ENCODE measurements around the gene SEC14L3.

SEC14L3 gene

DNA sequence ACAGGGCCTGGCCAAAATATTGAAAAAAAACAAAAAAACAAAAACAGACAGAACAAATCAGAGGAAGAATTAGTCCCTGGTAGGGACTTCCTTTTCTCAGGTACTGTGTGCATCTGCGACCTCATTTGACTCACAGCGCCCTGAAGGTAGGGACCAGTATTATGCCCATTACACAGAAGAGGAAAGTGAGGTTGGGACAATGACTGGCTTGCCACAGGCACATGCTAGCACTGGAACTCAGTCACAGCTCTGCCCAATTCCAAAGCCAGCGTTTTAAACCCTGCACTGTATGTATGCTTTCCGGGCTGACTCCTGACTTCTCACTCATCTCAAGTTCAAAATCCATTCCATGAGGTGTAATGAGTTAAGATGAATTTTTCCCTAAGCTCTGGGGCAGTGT, 30.3 kb upstream of the SEC14L3 start:
- DNase-seq (ENCODE audit: low read depth): no peak
- TF ChIP-seq, protein P1, sequence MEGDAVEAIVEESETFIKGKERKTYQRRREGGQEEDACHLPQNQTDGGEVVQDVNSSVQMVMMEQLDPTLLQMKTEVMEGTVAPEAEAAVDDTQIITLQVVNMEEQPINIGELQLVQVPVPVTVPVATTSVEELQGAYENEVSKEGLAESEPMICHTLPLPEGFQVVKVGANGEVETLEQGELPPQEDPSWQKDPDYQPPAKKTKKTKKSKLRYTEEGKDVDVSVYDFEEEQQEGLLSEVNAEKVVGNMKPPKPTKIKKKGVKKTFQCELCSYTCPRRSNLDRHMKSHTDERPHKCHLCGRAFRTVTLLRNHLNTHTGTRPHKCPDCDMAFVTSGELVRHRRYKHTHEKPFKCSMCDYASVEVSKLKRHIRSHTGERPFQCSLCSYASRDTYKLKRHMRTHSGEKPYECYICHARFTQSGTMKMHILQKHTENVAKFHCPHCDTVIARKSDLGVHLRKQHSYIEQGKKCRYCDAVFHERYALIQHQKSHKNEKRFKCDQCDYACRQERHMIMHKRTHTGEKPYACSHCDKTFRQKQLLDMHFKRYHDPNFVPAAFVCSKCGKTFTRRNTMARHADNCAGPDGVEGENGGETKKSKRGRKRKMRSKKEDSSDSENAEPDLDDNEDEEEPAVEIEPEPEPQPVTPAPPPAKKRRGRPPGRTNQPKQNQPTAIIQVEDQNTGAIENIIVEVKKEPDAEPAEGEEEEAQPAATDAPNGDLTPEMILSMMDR (conservative IDR thresholded peaks at IDR 0.05; ENCODE audit: control insufficient read depth, insufficient read depth, low read depth, low read length): no peak

DNA sequence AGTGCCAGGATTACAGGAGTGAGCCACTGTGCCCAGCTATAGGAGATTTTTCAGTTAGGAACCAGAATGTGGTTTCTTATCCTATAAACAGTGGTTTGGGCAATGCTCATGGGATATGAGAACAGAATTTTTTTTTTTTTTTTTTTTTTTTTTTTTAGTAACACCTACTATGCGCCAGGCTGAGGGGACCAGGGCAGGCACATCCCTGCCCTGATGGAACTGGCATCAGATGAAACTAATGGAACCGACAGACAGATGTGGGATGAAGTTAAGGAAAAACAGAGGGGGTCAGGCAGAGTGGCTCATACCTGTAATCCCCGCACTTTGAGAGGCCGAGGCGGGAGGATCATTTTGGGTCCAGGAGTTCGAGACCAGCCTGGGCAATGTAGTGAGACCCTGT, 28.8 kb upstream of the SEC14L3 start:
- TF ChIP-seq, protein P1 (conservative IDR thresholded peaks at IDR 0.05; ENCODE audit: control insufficient read depth, insufficient read depth, low read depth, low read length): no peak
- H3K4me3 ChIP-seq (ENCODE audit: control insufficient read depth, low read depth, low read length): no peak overlapping the region
- DNase-seq (ENCODE audit: low read depth): no peak

More for the DNA sequence above, 30.3 kb upstream of the SEC14L3 start:
- no peak overlapping the region for H3K4me3 ChIP-seq (ENCODE audit: control insufficient read depth, low read depth, low read length)

DNA sequence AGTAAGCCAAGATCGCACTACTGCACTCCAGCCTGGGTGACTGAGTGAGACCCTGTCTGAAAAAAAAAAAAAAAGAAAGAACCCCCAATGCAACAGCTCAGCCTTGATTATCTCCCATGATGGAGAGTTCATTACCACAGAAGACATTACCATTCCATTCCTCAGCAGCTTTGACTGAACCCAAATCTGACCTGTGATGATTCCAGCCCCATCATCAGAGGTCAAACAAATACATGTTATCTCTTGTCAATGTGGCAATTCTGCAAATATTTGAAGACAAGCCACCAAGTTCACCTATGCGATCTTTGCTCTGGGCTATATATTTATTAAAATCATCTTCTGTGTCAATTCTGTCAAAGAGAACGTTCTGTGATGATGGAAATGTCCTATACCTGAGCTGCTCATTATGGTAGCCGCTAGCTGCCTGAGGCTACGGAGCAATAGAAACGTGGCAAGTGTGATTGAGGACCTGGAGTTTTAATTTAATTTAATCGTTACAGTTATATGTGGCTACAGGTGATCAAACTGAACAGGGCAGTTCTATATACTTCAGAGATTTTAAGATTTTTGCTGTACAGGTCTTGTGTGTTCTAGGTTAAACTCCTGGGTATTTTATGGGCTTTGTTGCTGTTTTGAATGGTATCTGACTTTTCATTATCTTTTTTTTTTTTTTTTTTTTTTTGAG, 25.8 kb upstream of the SEC14L3 start:
- H3K4me3 ChIP-seq (ENCODE audit: control insufficient read depth, low read depth, low read length): no peak overlapping the region
- TF ChIP-seq, protein P1 (conservative IDR thresholded peaks at IDR 0.05; ENCODE audit: control insufficient read depth, insufficient read depth, low read depth, low read length): no peak
- no peak for DNase-seq (ENCODE audit: low read depth)

DNA sequence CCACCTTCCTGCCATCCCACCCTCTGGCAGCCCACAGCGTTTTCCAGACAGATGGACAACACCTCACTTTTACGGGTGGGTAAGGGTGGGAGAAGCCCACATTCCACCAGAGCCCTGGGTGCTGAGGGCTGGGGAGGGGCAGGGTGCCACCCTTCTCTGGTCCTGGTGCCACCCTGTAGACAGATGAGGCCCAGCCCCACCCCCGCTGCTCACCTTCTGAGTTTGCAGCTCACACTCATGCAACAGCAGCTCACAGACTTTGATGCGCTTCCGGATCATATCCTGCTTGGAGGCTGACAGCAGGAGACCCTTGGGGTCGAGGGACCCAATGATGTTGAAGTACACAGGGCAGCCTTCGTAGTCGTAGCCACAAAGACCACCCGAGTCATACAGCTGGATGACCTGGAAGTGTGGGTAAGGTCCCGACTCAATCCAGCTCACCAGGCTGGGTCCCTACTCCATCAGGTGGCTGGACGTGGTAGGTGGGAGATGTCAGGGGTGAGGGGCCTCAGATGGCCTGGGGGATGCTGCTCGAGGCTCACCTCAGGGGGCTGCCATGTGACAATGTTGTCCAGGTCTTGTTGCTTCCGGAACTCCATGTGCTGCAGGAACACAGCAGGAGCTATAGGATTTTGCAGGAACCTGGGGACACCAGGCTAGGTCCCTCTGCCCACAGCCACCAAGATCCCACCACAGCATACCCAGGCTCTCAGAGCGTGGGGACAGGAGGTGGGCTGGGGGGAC, 23.4 kb upstream of the SEC14L3 start:
- TF ChIP-seq, protein P1 (conservative IDR thresholded peaks at IDR 0.05; ENCODE audit: control insufficient read depth, insufficient read depth, low read depth, low read length): no peak
- DNase-seq (ENCODE audit: low read depth): no peak
- no peak overlapping the region for H3K4me3 ChIP-seq (ENCODE audit: control insufficient read depth, low read depth, low read length)

DNA sequence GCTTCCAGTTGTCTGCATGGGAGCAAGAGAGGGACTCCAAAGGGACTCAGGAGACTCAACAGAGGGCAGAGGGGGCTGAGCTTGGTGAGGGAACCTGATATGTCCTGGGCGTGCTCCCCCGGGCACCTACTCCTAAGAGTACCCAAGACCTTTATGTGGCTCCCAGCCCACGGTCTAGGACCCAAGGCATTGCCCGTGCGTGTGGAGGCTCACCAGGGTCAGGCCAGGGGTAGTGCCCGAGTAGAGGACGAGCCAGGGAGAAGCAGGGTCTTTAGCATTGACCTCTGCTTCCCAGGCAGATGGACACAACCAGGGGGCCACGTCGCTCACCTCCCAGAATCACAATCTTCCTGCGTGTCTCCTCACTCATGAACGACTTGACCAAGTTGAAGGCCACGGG, 20.3 kb upstream of the SEC14L3 start:
- TF ChIP-seq, protein P1 (conservative IDR thresholded peaks at IDR 0.05; ENCODE audit: control insufficient read depth, insufficient read depth, low read depth, low read length): no peak
- no peak overlapping the region for H3K4me3 ChIP-seq (ENCODE audit: control insufficient read depth, low read depth, low read length)
- no peak for DNase-seq (ENCODE audit: low read depth)

DNA sequence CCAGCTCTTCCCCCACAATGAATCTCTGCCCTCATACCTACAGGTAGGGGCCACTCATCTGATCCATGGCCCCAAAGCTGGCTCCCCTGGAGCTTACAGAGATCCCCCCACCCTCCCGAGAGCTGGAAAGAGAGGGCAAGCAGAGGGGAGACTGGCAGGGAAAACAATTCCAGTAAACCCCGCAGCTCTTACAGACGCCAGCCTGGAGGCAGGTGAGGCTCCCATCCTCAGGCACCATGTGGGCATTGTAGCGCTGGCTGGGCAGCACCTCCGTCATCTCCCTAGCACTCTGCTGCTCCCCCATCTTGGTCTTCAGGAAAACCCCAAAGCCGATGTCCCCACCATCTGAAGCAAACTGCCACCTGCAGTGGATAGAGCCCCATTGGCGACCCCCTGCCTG, 19.6 kb upstream of the SEC14L3 start:
- TF ChIP-seq, protein P1 (conservative IDR thresholded peaks at IDR 0.05; ENCODE audit: control insufficient read depth, insufficient read depth, low read depth, low read length): no peak
- H3K4me3 ChIP-seq (ENCODE audit: control insufficient read depth, low read depth, low read length): no peak overlapping the region
- DNase-seq (ENCODE audit: low read depth): no peak
